Measurements from ENCODE around the gene LGR6. TPM values are rescaled to one million over a fixed set of nuclear protein-coding genes. Genes with fewer than 3 reads are reported as not detected.

The LGR6 gene
- polyA plus RNA-seq, 1 experiment = not detected

DNA sequence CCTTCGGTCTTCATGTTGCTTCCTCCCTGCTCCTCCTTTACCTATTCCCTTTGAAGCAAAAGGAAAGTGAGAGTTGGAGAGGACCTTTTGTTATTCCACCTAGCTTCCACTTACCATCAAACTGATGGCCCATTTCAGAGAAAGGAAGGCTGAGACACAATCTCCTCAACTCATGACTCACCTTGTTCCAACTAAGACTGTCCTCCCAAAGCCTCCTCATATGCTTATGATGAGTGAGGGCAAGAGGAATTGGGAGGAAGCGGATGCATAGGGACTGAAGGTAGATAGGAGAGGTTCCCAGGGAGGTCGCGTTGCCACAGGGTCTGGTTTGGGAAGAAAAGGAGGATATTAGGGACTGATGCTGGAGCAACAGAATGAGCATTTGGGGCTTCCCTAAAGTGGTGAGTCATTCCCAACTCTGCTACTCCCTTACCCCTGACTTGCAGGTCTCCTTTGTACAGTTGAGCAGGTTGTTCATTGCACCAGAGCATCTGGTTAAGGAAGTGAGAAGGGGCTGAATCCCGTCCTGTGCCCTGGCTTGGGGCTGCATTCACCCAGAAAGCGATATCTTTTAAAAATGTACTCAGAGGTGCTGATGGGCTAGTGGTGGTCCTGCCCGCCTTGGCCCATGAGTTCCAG is 35.0 kb downstream of the LGR6 start:
- POLR2A ChIA-PET = no interaction called here
- Histone ChIP-seq H3K36me3 (ENCODE audit: control insufficient read depth, insufficient read depth, low read length) (no peaks in the 10 kb centered on the region), H3K4me3 (ENCODE audit: low read depth, low read length) (no peak overlapping the region), H3K27me3 (ENCODE audit: control insufficient read depth, insufficient read depth, low read length) (peaks cover 31% of the 10 kb centered on the region)
- DNase-seq (ENCODE audit: low read depth) = no peak
- TF ChIP-seq, protein P1, sequence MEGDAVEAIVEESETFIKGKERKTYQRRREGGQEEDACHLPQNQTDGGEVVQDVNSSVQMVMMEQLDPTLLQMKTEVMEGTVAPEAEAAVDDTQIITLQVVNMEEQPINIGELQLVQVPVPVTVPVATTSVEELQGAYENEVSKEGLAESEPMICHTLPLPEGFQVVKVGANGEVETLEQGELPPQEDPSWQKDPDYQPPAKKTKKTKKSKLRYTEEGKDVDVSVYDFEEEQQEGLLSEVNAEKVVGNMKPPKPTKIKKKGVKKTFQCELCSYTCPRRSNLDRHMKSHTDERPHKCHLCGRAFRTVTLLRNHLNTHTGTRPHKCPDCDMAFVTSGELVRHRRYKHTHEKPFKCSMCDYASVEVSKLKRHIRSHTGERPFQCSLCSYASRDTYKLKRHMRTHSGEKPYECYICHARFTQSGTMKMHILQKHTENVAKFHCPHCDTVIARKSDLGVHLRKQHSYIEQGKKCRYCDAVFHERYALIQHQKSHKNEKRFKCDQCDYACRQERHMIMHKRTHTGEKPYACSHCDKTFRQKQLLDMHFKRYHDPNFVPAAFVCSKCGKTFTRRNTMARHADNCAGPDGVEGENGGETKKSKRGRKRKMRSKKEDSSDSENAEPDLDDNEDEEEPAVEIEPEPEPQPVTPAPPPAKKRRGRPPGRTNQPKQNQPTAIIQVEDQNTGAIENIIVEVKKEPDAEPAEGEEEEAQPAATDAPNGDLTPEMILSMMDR (IDR thresholded peaks at IDR 0.05; ENCODE audit: insufficient read depth, low read depth, low read length) = no peak
- CTCF ChIA-PET = no interaction called here

DNA sequence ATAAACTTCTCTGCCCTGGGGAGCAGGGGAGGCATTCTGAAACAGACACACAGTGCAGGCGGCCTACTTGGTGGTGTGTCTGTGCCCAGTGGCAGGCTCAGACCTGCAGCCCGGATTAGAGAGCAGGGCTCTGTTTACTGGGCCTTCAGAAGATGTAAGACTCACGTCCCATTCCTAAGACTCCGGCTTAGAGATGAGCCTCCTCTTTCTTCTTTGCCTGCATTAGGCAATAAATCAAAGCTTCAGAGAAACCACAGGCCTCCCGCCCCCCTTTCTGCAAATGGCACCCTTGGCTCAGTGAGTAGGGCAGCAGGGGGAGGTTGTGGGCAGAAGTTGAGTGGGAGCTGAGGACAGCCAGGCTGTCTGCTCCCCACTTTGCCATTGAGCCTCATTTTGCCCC is 35.8 kb downstream of the LGR6 start:
- H3K36me3 ChIP-seq (ENCODE audit: control insufficient read depth, insufficient read depth, low read length) = no peaks in the 10 kb centered on the region
- no peak for DNase-seq (ENCODE audit: low read depth)
- ChIA-PET CTCF (interaction anchor here (0.9 kb wide), 1 partner anchor 490 kb away, joined by 3 read pairs; no protein-coding TSS in a partner anchor), POLR2A (no interaction called here)
- no peak overlapping the region for H3K4me3 ChIP-seq (ENCODE audit: low read depth, low read length)
- H3K27me3 ChIP-seq (ENCODE audit: control insufficient read depth, insufficient read depth, low read length) = peaks cover 31% of the 10 kb centered on the region
- TF ChIP-seq, protein P1 (IDR thresholded peaks at IDR 0.05; ENCODE audit: insufficient read depth, low read depth, low read length) = no peak

DNA sequence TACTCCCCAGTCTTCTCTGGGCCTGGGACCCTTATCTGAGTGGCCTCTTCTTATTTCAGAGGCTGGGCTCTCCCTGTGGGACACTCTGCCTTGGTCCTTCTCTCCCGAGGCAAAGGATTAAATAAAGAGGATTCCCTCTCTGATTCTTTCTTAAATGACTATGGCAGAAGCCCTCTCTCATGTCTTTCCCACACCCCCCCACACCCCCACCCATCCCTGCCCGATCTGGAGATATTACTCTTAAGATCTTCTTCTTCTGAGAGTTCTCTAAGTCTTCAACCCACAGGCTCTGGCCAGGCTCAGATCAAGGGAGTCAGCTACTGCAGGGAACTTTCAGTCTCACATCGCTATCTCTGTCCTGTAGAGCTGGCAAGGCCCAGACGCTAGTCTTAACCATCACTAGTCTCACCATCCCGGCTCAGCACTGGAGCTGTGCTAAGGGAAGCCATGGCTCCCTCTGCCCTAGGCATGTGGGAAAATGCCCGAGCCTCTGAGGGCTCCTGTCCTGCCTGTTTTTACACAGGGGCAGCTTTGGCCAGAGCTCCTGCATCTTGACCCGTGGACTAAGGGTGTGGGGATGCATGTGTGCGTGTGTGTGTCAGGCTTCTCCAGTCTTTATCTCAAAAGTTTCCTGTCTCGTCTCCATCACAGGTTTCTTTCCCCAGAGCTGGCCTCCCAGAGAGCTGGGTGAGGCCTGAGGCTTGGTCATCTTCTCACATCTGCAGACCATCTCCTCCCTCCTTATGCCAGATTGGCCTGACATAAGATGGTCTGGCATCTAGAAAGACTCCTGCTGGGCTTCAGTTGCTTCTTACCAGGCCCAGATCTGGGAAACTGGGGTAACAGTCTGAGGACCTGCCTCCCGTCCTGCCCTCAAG is 36.7 kb downstream of the LGR6 start:
- ChIA-PET POLR2A (no interaction called here), CTCF (interaction anchor here (0.7 to 1.5 kb wide), 6 partner anchors 9 to 489 kb away, joined by 3 to 5 read pairs (median 3); partner anchors contain the start of gene LGR6)
- no peak overlapping the region for H3K4me3 ChIP-seq (ENCODE audit: low read depth, low read length)
- no peak for DNase-seq (ENCODE audit: low read depth)
- H3K36me3 ChIP-seq (ENCODE audit: control insufficient read depth, insufficient read depth, low read length) = no peaks in the 10 kb centered on the region
- TF ChIP-seq, protein P1 (IDR thresholded peaks at IDR 0.05; ENCODE audit: insufficient read depth, low read depth, low read length) = no peak
- H3K27me3 ChIP-seq (ENCODE audit: control insufficient read depth, insufficient read depth, low read length) = peaks cover 24% of the 10 kb centered on the region

DNA sequence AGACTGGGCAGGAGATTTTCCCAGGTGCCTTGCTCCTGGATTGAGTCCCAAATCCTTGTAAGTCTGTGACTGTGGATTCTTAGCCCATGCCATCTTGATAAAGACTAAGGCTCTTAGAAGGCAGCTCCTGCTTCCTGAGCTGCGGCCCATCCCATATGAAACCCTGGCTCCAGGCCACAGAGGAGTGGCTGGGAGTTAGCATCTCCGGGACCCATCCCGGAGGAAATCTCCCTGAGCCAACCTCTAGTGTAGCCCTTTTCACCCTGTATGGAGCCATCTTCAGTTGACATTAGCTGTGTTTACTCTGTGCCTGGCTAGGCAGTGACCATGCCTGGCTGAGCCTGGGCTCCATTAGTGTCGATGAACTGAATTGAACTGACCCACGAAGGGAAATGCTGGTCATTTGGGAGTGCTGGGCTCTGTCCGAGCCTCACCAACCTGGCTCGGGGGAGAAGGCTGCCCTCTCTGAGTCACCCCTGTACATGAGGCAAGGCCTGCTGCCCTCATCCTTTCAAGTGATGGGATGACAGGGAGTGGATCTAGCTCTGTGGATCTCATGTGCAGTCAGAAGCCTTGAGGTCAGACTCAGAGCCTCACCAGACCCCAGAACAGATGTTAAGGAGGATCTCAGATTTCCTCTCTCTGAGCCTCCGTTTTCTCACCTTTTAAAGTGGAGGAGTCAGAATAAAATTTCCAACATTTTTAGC is 37.5 kb downstream of the LGR6 start:
- CTCF ChIA-PET = interaction anchor here (0.7 to 1.5 kb wide), 5 partner anchors 9 to 42 kb away, joined by 3 to 5 read pairs (median 3); partner anchors contain the start of gene LGR6

More for the DNA sequence above, 37.5 kb downstream of the LGR6 start:
- POLR2A ChIA-PET = no interaction called here
- H3K4me3 ChIP-seq (ENCODE audit: low read depth, low read length) = no peak overlapping the region
- TF ChIP-seq, protein P1 (IDR thresholded peaks at IDR 0.05; ENCODE audit: insufficient read depth, low read depth, low read length) = no peak
- H3K36me3 ChIP-seq (ENCODE audit: control insufficient read depth, insufficient read depth, low read length) = no peaks in the 10 kb centered on the region
- peaks cover 20% of the 10 kb centered on the region for H3K27me3 ChIP-seq (ENCODE audit: control insufficient read depth, insufficient read depth, low read length)
- DNase-seq (ENCODE audit: low read depth) = no peak

All from BJ (cell line).